Measurements from ENCODE around the gene STAM. TPM values are rescaled to one million over a fixed set of nuclear protein-coding genes. Genes with fewer than 3 reads are reported as not detected.
"Not testable (repeated sequence)": the region's sequence is repeated elsewhere in the genome, so short reads cannot be mapped to it uniquely, and the experiment has no call there.

The STAM gene
- polyA plus RNA-seq, 1 donor from 2014 or later, result 33.0 TPM

GRCh38 chr10:17713758-17714157, 69.8 kb downstream of the STAM start:
- H3K27me3 ChIP-seq (ENCODE audit: insufficient read depth, low read depth, low read length), result no peaks in the 10 kb centered on the region
- TF ChIP-seq SMC3 (conservative IDR thresholded peaks at IDR 0.05; ENCODE audit: poor library complexity) (no peak), TAF1 (IDR thresholded peaks at IDR 0.05; ENCODE audit: low read depth) (no peak), MXI1 (conservative IDR thresholded peaks at IDR 0.05; ENCODE audit: poor library complexity, severe bottlenecking) (no peak), POLR2AphosphoS5 (IDR thresholded peaks at IDR 0.05) (no peak), RAD21 (conservative IDR thresholded peaks at IDR 0.05) (no peak), EP300 (conservative IDR thresholded peaks at IDR 0.05; ENCODE audit: poor library complexity, severe bottlenecking) (no peak), EZH2 (IDR thresholded peaks at IDR 0.05; ENCODE audit: borderline replicate concordance, insufficient read depth, low read length, poor library complexity, severe bottlenecking) (no peak), CTCF (IDR thresholded peaks at IDR 0.05; ENCODE audit: poor library complexity, severe bottlenecking) (no peak)
- TF ChIP-seq, protein P1, sequence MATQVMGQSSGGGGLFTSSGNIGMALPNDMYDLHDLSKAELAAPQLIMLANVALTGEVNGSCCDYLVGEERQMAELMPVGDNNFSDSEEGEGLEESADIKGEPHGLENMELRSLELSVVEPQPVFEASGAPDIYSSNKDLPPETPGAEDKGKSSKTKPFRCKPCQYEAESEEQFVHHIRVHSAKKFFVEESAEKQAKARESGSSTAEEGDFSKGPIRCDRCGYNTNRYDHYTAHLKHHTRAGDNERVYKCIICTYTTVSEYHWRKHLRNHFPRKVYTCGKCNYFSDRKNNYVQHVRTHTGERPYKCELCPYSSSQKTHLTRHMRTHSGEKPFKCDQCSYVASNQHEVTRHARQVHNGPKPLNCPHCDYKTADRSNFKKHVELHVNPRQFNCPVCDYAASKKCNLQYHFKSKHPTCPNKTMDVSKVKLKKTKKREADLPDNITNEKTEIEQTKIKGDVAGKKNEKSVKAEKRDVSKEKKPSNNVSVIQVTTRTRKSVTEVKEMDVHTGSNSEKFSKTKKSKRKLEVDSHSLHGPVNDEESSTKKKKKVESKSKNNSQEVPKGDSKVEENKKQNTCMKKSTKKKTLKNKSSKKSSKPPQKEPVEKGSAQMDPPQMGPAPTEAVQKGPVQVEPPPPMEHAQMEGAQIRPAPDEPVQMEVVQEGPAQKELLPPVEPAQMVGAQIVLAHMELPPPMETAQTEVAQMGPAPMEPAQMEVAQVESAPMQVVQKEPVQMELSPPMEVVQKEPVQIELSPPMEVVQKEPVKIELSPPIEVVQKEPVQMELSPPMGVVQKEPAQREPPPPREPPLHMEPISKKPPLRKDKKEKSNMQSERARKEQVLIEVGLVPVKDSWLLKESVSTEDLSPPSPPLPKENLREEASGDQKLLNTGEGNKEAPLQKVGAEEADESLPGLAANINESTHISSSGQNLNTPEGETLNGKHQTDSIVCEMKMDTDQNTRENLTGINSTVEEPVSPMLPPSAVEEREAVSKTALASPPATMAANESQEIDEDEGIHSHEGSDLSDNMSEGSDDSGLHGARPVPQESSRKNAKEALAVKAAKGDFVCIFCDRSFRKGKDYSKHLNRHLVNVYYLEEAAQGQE (IDR thresholded peaks at IDR 0.05; ENCODE audit: borderline replicate concordance), result no peak
- no peaks in the 10 kb centered on the region for H3K9me2 ChIP-seq (ENCODE audit: insufficient read depth, low read length)
- no peaks in the 10 kb centered on the region for H3F3A ChIP-seq (ENCODE audit: insufficient read depth, low read length, poor library complexity, severe bottlenecking)
- H3K9ac ChIP-seq (ENCODE audit: low read length), result no peak overlapping the region
- no peaks in the 10 kb centered on the region for H3K79me2 ChIP-seq (replicated peaks; ENCODE audit: insufficient read depth, low read length)
- H3K4me2 ChIP-seq (ENCODE audit: low read length), result no peak overlapping the region
- H4K20me1 ChIP-seq (ENCODE audit: insufficient read depth), result no peaks in the 10 kb centered on the region
- peaks cover 19% of the 10 kb centered on the region for H3K36me3 ChIP-seq (ENCODE audit: insufficient read depth, low read length)
- H3K4me3 ChIP-seq (ENCODE audit: low read length), result no peak overlapping the region
- no peaks in the 10 kb centered on the region for H3K9me3 ChIP-seq (ENCODE audit: low read length)
- no peak overlapping the region for H3K27ac ChIP-seq (ENCODE audit: low read length)
- no peak overlapping the region for H2AFZ ChIP-seq (ENCODE audit: low read depth, low read length)

GRCh38 chr10:17716161-17716560, 72.2 kb downstream of the STAM start:
- Histone ChIP-seq H3K4me2 (ENCODE audit: low read length) (no peak overlapping the region), H3K4me3 (ENCODE audit: low read length) (no peak overlapping the region), H3K9me2 (ENCODE audit: insufficient read depth, low read length) (no peaks in the 10 kb centered on the region), H3K27ac (ENCODE audit: low read length) (no peak overlapping the region), H3K27me3 (ENCODE audit: insufficient read depth, low read depth, low read length) (no peaks in the 10 kb centered on the region), H4K20me1 (ENCODE audit: insufficient read depth) (no peaks in the 10 kb centered on the region), H3K9ac (ENCODE audit: low read length) (no peak overlapping the region), H3K79me2 (replicated peaks; ENCODE audit: insufficient read depth, low read length) (no peaks in the 10 kb centered on the region), H2AFZ (ENCODE audit: low read depth, low read length) (no peak overlapping the region), H3K36me3 (ENCODE audit: insufficient read depth, low read length) (peaks cover 19% of the 10 kb centered on the region), H3K9me3 (ENCODE audit: low read length) (no peaks in the 10 kb centered on the region), H3F3A (ENCODE audit: insufficient read depth, low read length, poor library complexity, severe bottlenecking) (no peaks in the 10 kb centered on the region)
- no peak for TF ChIP-seq CTCF (IDR thresholded peaks at IDR 0.05; ENCODE audit: poor library complexity, severe bottlenecking)
- TF ChIP-seq RAD21 (conservative IDR thresholded peaks at IDR 0.05), result no peak
- TF ChIP-seq EP300 (conservative IDR thresholded peaks at IDR 0.05; ENCODE audit: poor library complexity, severe bottlenecking), result no peak
- TF ChIP-seq MXI1 (conservative IDR thresholded peaks at IDR 0.05; ENCODE audit: poor library complexity, severe bottlenecking), result no peak
- TF ChIP-seq EZH2 (IDR thresholded peaks at IDR 0.05; ENCODE audit: borderline replicate concordance, insufficient read depth, low read length, poor library complexity, severe bottlenecking), result no peak
- TF ChIP-seq, protein P1 (IDR thresholded peaks at IDR 0.05; ENCODE audit: borderline replicate concordance), result no peak
- TF ChIP-seq TAF1 (IDR thresholded peaks at IDR 0.05; ENCODE audit: low read depth), result no peak
- no peak for TF ChIP-seq POLR2AphosphoS5 (IDR thresholded peaks at IDR 0.05)
- no peak for TF ChIP-seq SMC3 (conservative IDR thresholded peaks at IDR 0.05; ENCODE audit: poor library complexity)

DNA sequence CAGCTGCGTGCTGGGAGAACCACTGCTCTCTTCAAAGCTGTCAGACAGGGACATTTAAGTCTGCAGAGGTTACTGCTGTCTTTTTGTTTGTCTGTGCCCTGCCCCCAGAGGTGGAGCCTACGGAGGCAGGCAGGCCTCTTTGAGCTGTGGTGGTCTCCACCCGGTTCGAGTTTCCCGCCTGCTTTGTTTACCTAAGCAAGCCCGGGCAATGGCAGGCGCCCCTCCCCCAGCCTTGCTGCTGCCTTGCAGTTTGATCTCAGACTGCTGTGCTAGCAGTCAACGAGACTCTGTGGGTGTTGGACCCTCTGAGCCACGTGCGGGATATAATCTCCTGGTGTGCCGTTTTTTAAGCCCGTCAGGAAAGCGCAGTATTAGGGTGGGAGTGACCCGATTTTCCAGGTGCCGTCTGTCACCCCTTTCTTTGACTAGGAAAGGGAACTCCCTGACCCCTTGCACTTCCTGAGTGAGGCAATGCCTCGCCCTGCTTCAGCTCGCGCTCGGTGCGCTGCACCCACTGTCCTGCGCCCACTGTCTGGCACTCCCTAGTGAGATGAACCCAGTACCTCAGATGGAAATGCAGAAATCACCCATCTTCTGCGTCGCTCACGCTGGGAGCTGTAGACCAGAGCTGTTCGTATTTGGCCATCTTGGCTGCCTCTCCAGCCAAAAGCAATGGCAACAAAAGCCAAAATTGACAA, 78.5 kb downstream of the STAM start:
- not testable (repeated sequence) for H4K20me1 ChIP-seq (ENCODE audit: insufficient read depth); H3K79me2 ChIP-seq (replicated peaks; ENCODE audit: insufficient read depth, low read length); H2AFZ ChIP-seq (ENCODE audit: low read depth, low read length); H3K36me3 ChIP-seq (ENCODE audit: insufficient read depth, low read length); H3K27me3 ChIP-seq (ENCODE audit: insufficient read depth, low read depth, low read length); H3F3A ChIP-seq (ENCODE audit: insufficient read depth, low read length, poor library complexity, severe bottlenecking); H3K27ac ChIP-seq (ENCODE audit: low read length); H3K9me3 ChIP-seq (ENCODE audit: low read length); H3K4me3 ChIP-seq (ENCODE audit: low read length); H3K9me2 ChIP-seq (ENCODE audit: insufficient read depth, low read length); H3K9ac ChIP-seq (ENCODE audit: low read length); H3K4me2 ChIP-seq (ENCODE audit: low read length)

Measured in neural cell (in vitro differentiated cells).